Gastrocnemius medialis (tissue), 4 donors: ENCODE results near the gene ZNF341. TPM values are rescaled to one million over a fixed set of nuclear protein-coding genes. Genes with fewer than 3 reads are reported as not detected.
A peak's percentile ranks its signal among the peaks of the same experiment; 100 is the strongest.

ENCODE experiments used
- ATAC-seq, 2 donors: fragments of 150-250 bp; one replicate each; pipeline ENCODE4 v1.9.1; 2016
- DNase-seq, 2 donors: peaks; one replicate each; pipeline ENCODE4 v3.0.0-alpha.2; 2019
- H3K27ac ChIP-seq, 4 donors: fragments of 200-600 bp; sonication (generic); 1 replicate in 1 of 4; 2 replicates in 3 of 4; pipeline ENCODE4 v1.5.1; 2016 to 2018; ENCODE audit warnings: mild to moderate bottlenecking in 2 of 4, moderate library complexity in 1 of 4
- H3K27me3 ChIP-seq, 3 donors: fragments of 200-600 bp; sonication (generic) in 2 of 3; 1 replicate in 1 of 3; 2 replicates in 2 of 3; pipeline versions ENCODE4 v1.5.1 to v1.6.0; 2016 to 2019; ENCODE audit warnings: mild to moderate bottlenecking in 1 of 3, moderate library complexity in 1 of 3
- H3K36me3 ChIP-seq, 2 donors: fragments of 200-600 bp; sonication (generic) in 1 of 2; one replicate each; pipeline ENCODE4 v1.5.1; 2017 to 2018
- H3K4me1 ChIP-seq, 2 donors: fragments of 200-600 bp; sonication (generic) in 1 of 2; one replicate each; pipeline ENCODE4 v1.5.1; 2016 to 2017; ENCODE audit warnings: mild to moderate bottlenecking in 2 of 2
- H3K4me3 ChIP-seq, 4 donors: fragments of 200-600 bp; sonication (generic) in 3 of 4; 1 replicate in 1 of 4; 2 replicates in 3 of 4; pipeline ENCODE4 v1.5.1; 2016 to 2019; ENCODE audit warnings: mild to moderate bottlenecking in 2 of 4
- H3K9me3 ChIP-seq, 3 donors: fragments of 200-600 bp; sonication (generic) in 2 of 3; 1 replicate in 1 of 3; 2 replicates in 2 of 3; pipeline ENCODE4 v1.5.1; 2016 to 2019
- CTCF ChIP-seq, 5 experiments: fragments of 450-650 bp in 3 of 5; fragments of 200-600 bp in 2 of 5; sonication (generic) in 2 of 5; IDR thresholded peaks in 4 of 5; conservative IDR thresholded peaks in 1 of 5; 1 replicate in 4 of 5; 2 replicates in 1 of 5; pipeline ENCODE4 v1.5.1; 2016 to 2019; ENCODE audit warnings: antibody characterized with exemption in 5 of 5, mild to moderate bottlenecking in 3 of 5, moderate library complexity in 3 of 5
- POLR2A ChIP-seq, 2 donors: fragments of 450-650 bp; IDR thresholded peaks; one replicate each; pipeline ENCODE4 v1.6.1; 2017; ENCODE audit warnings: antibody characterized with exemption in 2 of 2, mild to moderate bottlenecking in 2 of 2, moderate library complexity in 2 of 2
- in situ Hi-C, 4 donors: fragments of 200-750 bp; cut with MboI; loops; one replicate each; pipeline versions ENCODE4 v1.15.0 to v1.8.0; 2017; ENCODE audit warnings: low sequenced_read_pairs in 4 of 4
- intact Hi-C: fragments of 100-400 bp; cut with DNase I; formaldehyde crosslinking; loops from one replicate; pipeline ENCODE4 v1.15.1; 2023; ENCODE audit warnings: low total_unique reads
- total RNA-seq, 4 donors: library from RNA; depleted of rRNA; stranded (reverse); fragments of >200 nt; gene quantifications; one replicate each; pipeline versions ENCODE4 v1.1.0 to v1.2.3, GENCODE V29; 2016

The ZNF341 gene
- total RNA-seq, 4 donors from 2014 or later: 1.8 to 4.6 (median 2.6) TPM

- H3K27ac ChIP-seq: no peak overlapping the region
- H3K4me1 ChIP-seq: peaks cover 1% of the 10 kb centered on the region in 2 donors
- TF ChIP-seq POLR2A (IDR thresholded peaks at IDR 0.05) (no peak), CTCF (IDR thresholded peaks at IDR 0.05 in 4 of 5, conservative IDR thresholded peaks at IDR 0.05 in 1 of 5) (no peak)
- DNase-seq (no peak), ATAC-seq (no peak)
- H3K4me3 ChIP-seq: no peak overlapping the region
- no peaks in the 10 kb centered on the region for H3K27me3 ChIP-seq
- peaks cover 0 to 30% of the 10 kb centered on the region in 2 donors for H3K36me3 ChIP-seq
- H3K9me3 ChIP-seq: no peaks in the 10 kb centered on the region
- intact Hi-C loops (no loop called here), in situ Hi-C loops (no loop called here)
Observed at GRCh38 chr20:33713865-33714367, 17.9 kb upstream of the ZNF341 start.

- in situ Hi-C loops: no loop called here
- DNase-seq (no peak), ATAC-seq (no peak)
- Histone ChIP-seq H3K27me3 (no peaks in the 10 kb centered on the region), H3K4me3 (no peak overlapping the region), H3K4me1 (peaks cover 9 to 11% of the 10 kb centered on the region in 2 donors), H3K9me3 (no peaks in the 10 kb centered on the region), H3K27ac (no peak overlapping the region), H3K36me3 (peaks cover 0 to 24% of the 10 kb centered on the region in 2 donors)
- intact Hi-C loops: no loop called here
- TF ChIP-seq CTCF (IDR thresholded peaks at IDR 0.05 in 4 of 5, conservative IDR thresholded peaks at IDR 0.05 in 1 of 5) (no peak), POLR2A (IDR thresholded peaks at IDR 0.05) (no peak)
Observed at GRCh38 chr20:33716498-33716897, 15.3 kb upstream of the ZNF341 start.

GRCh38 chr20:33719277-33719988, 12.4 kb upstream of the ZNF341 start:
- ATAC-seq: no peak
- DNase-seq: no peak
- Histone ChIP-seq H3K4me3 (peak overlapping the region; percentile 74 to 98 (median 87)), H3K27ac (peak overlapping the region; percentile 75 to 85 (median 83)), H3K27me3 (no peaks in the 10 kb centered on the region), H3K4me1 (peaks cover 9 to 11% of the 10 kb centered on the region in 2 donors), H3K9me3 (no peaks in the 10 kb centered on the region), H3K36me3 (peaks cover 0 to 1% of the 10 kb centered on the region in 2 donors)
- in situ Hi-C loops: no loop called here
- TF ChIP-seq POLR2A (IDR thresholded peaks at IDR 0.05) (no peak), CTCF (IDR thresholded peaks at IDR 0.05 in 4 of 5, conservative IDR thresholded peaks at IDR 0.05 in 1 of 5) (no peak)
- intact Hi-C loops: no loop called here

GRCh38 chr20:33719989-33720709, 11.6 kb upstream of the ZNF341 start, which contains the start of gene PXMP4:
PXMP4 (minus strand) TSS chr20:33720310; CDS start chr20:33720207, 103 bp downstream.
- in situ Hi-C loops: no loop called here
- H3K9me3 ChIP-seq: no peaks in the 10 kb centered on the region
- H3K4me1 ChIP-seq: peaks cover 9 to 11% of the 10 kb centered on the region in 2 donors
- peak; percentile 100 for ATAC-seq
- H3K27ac ChIP-seq: peak within 1 kb of the TSS; percentile 75 to 85 (median 83)
- H3K27me3 ChIP-seq: no peaks in the 10 kb centered on the region
- peak; percentile 87 to 95 for DNase-seq
- intact Hi-C loops: no loop called here
- H3K4me3 ChIP-seq: peak within 1 kb of the TSS; percentile 74 to 98 (median 87)
- H3K36me3 ChIP-seq: no peaks in the 10 kb centered on the region
- TF ChIP-seq POLR2A (IDR thresholded peaks at IDR 0.05) (peak in 1 of 2 donors; percentile 30), CTCF (IDR thresholded peaks at IDR 0.05 in 4 of 5, conservative IDR thresholded peaks at IDR 0.05 in 1 of 5) (no peak)
